GM12872 (cell line): ENCODE results near the gene SORCS2.

ENCODE experiments used
- TF ChIP-seq, protein P1 (sequence below): IDR thresholded peaks from 3 replicates; pipeline ENCODE4 v1.5.1; 2011; ENCODE audit warnings: low read depth, mild to moderate bottlenecking, low read length, moderate library complexity; ENCODE audit not compliant: insufficient read depth

Gene SORCS2

DNA sequence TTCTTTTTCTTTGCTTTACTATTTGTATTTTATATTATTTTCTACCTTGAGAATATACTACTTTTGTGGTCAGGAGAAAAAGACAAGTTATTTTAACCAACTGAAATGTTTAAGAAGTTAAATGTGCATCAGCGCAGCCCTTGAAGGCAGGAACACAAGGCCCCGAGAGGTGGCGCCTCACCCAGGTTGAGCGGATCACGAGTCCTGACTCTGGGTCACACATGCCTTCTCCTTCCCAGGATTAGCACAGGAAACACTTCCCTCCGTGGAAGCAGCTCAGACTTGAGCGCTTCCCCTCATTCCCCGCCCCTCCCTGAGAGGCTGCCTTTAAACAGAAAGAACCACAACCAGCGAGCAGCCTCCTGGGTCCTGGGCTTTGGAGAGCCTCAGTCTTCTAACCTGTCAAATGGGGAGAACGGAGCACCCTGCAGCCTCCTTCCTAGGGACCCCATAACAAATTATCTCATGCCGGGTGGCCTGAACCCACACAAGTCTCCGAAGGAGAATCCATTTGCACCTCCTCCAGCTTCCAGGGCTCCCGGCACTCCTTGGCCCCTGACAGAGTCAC is 529.7 kb downstream of the SORCS2 start:
- TF ChIP-seq, protein P1, sequence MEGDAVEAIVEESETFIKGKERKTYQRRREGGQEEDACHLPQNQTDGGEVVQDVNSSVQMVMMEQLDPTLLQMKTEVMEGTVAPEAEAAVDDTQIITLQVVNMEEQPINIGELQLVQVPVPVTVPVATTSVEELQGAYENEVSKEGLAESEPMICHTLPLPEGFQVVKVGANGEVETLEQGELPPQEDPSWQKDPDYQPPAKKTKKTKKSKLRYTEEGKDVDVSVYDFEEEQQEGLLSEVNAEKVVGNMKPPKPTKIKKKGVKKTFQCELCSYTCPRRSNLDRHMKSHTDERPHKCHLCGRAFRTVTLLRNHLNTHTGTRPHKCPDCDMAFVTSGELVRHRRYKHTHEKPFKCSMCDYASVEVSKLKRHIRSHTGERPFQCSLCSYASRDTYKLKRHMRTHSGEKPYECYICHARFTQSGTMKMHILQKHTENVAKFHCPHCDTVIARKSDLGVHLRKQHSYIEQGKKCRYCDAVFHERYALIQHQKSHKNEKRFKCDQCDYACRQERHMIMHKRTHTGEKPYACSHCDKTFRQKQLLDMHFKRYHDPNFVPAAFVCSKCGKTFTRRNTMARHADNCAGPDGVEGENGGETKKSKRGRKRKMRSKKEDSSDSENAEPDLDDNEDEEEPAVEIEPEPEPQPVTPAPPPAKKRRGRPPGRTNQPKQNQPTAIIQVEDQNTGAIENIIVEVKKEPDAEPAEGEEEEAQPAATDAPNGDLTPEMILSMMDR: no peak

DNA sequence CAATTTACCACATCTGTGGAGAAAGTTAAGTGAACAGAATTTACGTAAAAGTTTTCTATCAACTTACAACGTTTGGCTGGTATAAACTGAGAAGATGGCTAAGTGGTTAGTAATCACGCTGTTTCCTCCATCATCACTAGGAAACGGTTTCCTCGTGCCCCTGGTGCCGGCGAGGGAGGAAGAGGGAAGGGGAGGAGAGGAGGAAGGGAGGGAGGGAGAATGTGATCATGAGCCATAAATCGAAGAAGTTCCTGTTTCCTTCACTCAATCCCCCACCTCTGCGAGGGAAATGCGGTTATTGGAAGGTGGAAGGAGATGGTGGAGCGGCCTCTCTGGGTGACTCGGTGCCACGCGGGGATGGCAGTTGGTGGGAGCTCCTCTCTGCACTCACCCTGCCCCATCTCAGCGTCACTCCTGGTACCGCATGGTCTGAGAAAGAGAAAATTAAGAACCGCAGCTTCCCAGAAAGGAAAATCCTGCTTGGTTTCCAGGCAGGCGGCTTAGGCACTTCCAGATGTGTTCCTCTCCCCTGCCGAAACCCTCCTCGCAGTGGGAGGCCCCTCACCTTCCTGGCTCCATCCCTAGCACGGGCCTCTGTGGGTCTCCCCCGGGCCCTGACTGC is 530.5 kb downstream of the SORCS2 start:
- TF ChIP-seq, protein P1: no peak

DNA sequence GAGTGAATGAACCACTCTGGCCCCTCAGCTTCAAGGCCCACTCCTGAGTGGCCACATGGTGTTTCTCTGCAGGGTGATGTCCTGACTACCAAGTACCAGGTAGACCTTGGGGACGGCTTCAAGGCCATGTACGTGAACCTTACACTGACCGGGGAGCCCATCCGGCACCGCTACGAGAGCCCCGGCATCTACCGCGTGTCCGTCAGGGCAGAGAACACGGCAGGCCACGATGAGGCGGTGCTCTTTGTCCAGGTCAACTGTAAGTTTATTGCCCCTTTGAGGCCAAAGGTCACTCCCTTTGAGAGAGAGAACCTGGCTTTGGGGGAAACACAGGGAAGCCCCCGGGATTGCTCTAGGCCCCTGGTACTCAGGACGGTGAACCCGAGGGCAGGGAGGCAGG is 531.3 kb downstream of the SORCS2 start:
- TF ChIP-seq, protein P1: no peak

DNA sequence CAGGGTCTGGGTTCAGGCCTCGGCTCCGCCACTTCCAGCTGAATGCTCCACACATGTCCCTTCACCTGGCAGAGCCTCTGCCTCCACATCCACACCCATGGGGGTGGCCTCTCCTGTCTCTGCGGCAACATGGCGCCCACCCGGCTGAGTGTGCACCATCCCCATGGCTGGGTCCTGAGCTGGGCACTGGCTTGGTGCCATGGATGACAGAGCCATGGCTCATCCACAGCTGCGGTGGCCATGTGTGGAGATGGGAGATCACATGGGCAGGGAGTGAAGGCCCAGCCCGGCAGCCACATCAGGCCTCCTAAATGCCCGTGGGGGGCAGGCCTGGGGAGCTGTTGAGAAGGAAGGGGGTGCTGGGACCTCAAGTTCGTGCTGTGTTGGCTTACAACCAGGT is 533.6 kb downstream of the SORCS2 start:
- TF ChIP-seq, protein P1: no peak

DNA sequence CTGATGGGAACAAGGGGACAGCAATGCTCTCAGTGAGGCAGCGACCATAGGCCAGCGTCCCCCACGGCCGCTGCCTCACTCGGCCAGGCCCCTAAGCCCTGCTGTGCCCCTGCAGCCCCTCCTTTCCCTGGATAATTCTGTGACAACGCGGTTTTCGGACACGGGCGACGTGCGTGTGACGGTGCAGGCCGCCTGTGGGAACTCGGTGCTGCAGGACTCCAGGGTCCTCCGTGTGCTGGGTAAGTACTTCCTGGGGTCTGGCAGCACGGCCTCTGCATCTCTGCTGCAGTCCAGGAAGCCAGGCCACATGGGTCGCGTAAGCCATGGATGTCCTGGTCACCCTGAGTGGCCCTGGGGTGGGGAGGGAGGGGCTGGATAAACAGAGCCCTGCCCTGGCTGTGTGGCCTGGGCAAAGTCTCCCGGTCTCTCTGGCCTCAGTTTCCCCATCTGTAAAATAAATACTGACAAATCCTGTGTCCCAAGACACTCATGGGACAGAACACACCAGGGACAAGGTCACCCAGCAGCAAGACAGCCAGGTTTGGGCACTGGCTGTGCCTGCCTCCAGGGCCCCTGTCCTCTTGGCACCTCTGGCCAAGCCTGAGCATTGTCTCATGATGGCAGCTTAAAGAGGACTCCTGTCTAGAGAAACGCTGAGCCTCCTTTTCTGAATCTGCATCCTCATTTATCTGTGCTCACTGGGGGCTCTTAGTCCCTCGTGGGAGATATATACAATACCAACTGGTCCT is 534.5 kb downstream of the SORCS2 start:
- TF ChIP-seq, protein P1: no peak

DNA sequence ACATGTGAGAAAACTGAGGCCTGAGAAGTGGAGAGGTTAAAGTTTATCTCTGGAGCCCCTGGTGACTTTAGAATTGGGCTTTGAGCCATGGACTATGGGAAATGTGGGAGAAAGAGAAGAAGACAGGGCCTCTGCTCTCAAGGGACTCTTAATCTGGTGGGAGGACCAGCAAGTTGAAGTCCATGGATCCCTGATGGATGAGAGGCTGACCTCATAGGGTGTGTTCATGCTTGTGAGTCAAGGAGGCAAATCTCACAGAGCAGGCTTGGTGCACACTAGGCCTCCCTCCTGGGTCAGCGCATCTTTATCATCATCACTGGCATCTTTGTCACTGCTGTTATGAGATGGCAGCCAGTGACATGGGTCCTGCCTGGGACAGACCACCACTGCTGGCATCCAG is 535.4 kb downstream of the SORCS2 start:
- TF ChIP-seq, protein P1: no peak

DNA sequence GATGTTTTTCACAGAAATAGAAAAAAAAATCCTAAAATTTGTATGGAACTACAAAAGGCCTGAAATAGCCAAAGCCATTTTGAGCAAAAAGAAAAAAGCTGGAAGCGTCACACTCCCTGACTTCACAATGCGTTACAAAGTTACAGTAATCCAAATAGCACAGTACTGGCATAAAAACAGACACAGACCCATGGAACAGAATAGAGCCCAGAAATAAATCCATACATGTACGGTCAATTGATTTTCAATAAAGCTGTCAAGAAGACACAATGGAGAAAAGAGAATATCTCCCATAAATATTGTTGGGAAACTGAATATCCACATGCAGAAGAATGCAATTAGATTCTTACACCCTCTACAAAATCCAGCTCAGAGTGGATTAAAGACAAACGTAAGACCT is 539.1 kb downstream of the SORCS2 start:
- TF ChIP-seq, protein P1: no peak
